Lung microvascular endothelial cell (primary cell): Measurements from ENCODE around the gene PREB. TPM values are rescaled to one million over a fixed set of nuclear protein-coding genes. Genes with fewer than 3 reads are reported as not detected.

Experiments
- DNase-seq, 2 donors: peaks; one replicate each; pipeline versions ENCODE4 v3.0.0 to v3.0.0-alpha.2; 2010; ENCODE audit warnings: low read depth in 2 of 2
- total RNA-seq: library from RNA; depleted of rRNA; stranded (reverse); fragments of >200 nt; gene quantifications from 2 replicates; pipeline ENCODE4 v1.2.1, GENCODE V29; 2014

PREB gene
- total RNA-seq, 1 donor from 2014 or later, result 36.7 TPM

DNA sequence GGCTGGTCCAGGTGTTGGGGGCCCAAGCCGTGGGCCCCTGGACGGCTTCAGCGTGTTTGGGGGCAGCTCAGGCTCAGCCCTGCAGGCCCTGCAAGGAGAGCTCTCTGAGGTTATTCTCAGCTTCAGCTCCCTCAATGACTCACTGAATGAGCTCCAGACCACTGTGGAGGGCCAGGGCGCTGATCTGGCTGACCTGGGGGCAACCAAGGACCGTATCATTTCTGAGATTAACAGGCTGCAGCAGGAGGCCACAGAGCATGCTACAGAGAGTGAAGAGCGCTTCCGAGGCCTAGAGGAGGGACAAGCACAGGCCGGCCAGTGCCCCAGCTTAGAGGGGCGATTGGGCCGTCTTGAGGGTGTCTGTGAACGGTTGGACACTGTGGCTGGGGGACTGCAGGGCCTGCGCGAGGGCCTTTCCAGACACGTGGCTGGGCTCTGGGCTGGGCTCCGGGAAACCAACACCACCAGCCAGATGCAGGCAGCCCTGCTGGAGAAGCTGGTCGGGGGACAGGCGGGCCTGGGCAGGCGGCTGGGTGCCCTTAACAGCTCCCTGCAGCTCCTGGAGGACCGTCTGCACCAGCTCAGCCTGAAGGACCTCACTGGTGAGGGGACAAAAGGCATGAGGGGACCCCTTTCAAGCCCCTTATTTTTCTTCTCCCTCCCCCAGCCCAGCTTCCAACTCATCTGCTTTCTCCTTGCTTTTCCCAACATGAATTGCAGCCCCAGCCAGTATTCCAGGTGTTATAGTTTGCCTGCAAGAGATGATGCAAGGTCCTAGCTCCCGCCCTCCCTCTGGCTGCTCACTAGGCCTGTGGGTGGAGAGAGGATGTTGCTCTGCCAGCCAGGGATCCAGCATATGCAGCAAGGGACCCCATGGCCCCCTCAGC is 50.8 kb downstream of the PREB start:
- no peak for DNase-seq

DNA sequence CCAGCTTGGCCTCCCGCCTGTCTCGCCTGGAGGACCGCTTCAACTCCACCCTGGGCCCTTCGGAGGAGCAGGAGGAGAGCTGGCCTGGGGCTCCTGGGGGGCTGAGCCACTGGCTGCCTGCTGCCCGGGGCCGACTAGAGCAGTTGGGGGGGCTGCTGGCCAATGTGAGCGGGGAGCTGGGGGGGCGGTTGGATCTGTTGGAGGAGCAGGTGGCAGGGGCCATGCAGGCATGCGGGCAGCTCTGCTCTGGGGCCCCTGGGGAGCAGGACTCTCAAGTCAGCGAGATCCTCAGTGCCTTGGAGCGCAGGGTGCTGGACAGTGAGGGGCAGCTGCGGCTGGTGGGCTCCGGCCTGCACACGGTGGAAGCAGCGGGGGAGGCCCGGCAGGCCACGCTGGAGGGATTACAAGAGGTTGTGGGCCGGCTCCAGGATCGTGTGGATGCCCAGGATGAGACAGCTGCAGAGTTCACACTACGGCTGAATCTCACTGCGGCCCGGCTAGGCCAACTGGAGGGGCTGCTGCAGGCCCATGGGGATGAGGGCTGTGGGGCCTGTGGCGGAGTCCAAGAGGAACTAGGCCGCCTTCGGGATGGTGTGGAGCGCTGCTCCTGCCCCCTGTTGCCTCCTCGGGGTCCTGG is 51.5 kb downstream of the PREB start:
- DNase-seq, result no peak

DNA sequence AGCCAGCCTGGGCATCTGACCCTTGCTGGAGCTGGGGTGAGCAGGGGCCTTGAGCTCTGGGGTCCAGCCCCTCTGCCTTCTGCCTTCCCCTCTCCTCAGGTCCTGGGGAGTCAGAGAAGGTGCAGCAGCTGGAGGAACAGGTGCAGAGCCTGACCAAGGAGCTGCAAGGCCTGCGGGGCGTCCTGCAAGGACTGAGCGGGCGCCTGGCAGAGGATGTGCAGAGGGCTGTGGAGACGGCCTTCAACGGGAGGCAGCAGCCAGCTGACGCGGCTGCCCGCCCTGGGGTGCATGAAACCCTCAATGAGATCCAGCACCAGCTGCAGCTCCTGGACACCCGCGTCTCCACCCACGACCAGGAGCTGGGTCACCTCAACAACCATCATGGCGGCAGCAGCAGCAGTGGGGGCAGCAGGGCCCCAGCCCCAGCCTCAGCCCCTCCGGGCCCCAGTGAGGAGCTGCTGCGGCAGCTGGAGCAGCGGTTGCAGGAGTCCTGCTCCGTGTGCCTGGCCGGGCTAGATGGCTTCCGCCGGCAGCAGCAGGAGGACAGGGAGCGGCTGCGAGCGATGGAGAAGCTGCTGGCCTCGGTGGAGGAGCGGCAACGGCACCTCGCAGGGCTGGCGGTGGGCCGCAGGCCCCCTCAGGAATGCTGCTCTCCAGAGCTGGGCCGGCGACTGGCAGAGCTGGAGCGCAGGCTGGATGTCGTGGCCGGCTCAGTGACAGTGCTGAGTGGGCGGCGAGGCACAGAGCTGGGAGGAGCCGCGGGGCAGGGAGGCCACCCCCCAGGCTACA is 52.3 kb downstream of the PREB start:
- DNase-seq, result no peak

Other genes with a start within 250 kb of the PREB start
- 0.65 and 0.79 TPM in 2 replicates for gene MAPRE3, start 164.0 kb downstream of the PREB start, total RNA-seq
- 14.2 and 19.4 TPM in 2 replicates for gene TMEM214, start 101.7 kb downstream of the PREB start, total RNA-seq
- gene AGBL5, start 83.0 kb downstream of the PREB start, total RNA-seq, result 13.7 and 13.9 TPM in 2 replicates
- 477 and 564 TPM in 2 replicates for gene OST4, start 63.0 kb downstream of the PREB start, total RNA-seq
- 23.3 and 42.3 TPM in 2 replicates for gene EMILIN1, start 56.0 kb downstream of the PREB start, total RNA-seq
- gene KHK, start 47.9 kb downstream of the PREB start, total RNA-seq, result 2.2 and 3.4 TPM in 2 replicates
- gene CGREF1, start 15.5 kb downstream of the PREB start, total RNA-seq, result 1.7 and 2.0 TPM in 2 replicates
- under 0.01 TPM in 1 of 2 replicates, not detected in the other for gene ABHD1, start 10.8 kb downstream of the PREB start, total RNA-seq
- not detected in 2 replicates for gene PRR30, start 4.8 kb upstream of the PREB start, total RNA-seq
- gene TCF23, start 14.4 kb upstream of the PREB start, total RNA-seq, result not detected in 2 replicates
- 97.0 and 130 TPM in 2 replicates for gene ATRAID, start 77.4 kb upstream of the PREB start, total RNA-seq
- gene SLC5A6, start 77.6 kb upstream of the PREB start, total RNA-seq, result 12.0 and 26.0 TPM in 2 replicates
- gene CAD, start 82.7 kb upstream of the PREB start, total RNA-seq, result 24.0 and 29.6 TPM in 2 replicates
- gene SLC30A3, start 128.4 kb upstream of the PREB start, total RNA-seq, result 7.8 and 16.9 TPM in 2 replicates
- gene DNAJC5G, start 140.8 kb upstream of the PREB start, total RNA-seq, result 0.44 and 1.4 TPM in 2 replicates
- 0.44 and 1.2 TPM in 2 replicates for gene TRIM54, start 147.8 kb upstream of the PREB start, total RNA-seq
- gene UCN, start 173.8 kb upstream of the PREB start, total RNA-seq, result 0.40 and 0.44 TPM in 2 replicates
- gene MPV17, start 188.5 kb upstream of the PREB start, total RNA-seq, result 32.7 and 34.2 TPM in 2 replicates
- 18.7 and 20.4 TPM in 2 replicates for gene GTF3C2, start 222.1 kb upstream of the PREB start, total RNA-seq
- 21.4 and 23.0 TPM in 2 replicates for gene EIF2B4, start 235.7 kb upstream of the PREB start, total RNA-seq
- 97.9 and 106 TPM in 2 replicates for gene SNX17, start 236.0 kb upstream of the PREB start, total RNA-seq
- 4.8 and 7.1 TPM in 2 replicates for gene ZNF513, start 246.1 kb upstream of the PREB start, total RNA-seq